H1 (cell line): ENCODE data around the gene ITGA5. TPM values are rescaled to one million over a fixed set of nuclear protein-coding genes. Genes with fewer than 3 reads are reported as not detected.

ENCODE experiments used
- CTCF ChIA-PET: fragments of 300-600 bp; sonication (Branson Sonifier 250); formaldehyde crosslinking; loops from one replicate; lab custom pipeline; 2021; ENCODE audit not compliant: partially characterized antibody; lab: Charles Lee
- POLR2A ChIA-PET: fragments of 300-600 bp; sonication (Branson Sonifier 250); formaldehyde crosslinking; loops from one replicate; lab custom pipeline; 2021; ENCODE audit warnings: inconsistent platforms; ENCODE audit not compliant: partially characterized antibody; lab: Charles Lee
- DNase-seq, 2 experiments: peaks; one replicate each; pipeline versions ENCODE4 v3.0.0 to v3.0.0-alpha.2; 2010 to 2022; ENCODE audit warnings: low spot score in 2 of 2, low read depth in 1 of 2, mixed read lengths in 1 of 2
- FAIRE-seq: peaks from 2 replicates; lab custom pipeline; 2011; peaks lifted over from hg19 to GRCh38; lab: Jason Lieb, UNC
- H2AFZ ChIP-seq: 2 replicates; pipeline ENCODE4 v1.8.1; 2012; ENCODE audit warnings: low read length, inconsistent platforms
- H2AK5ac ChIP-seq: 2 replicates; pipeline ENCODE4 v1.6.1; 2013; ENCODE audit warnings: low read depth, low read length
- H2BK120ac ChIP-seq: replicated peaks from 2 replicates; pipeline ENCODE3; 2013; ENCODE audit warnings: low read depth, low read length, inconsistent platforms
- H2BK12ac ChIP-seq: 2 replicates; pipeline ENCODE4 v1.6.1; 2013; ENCODE audit warnings: low read depth, low read length
- H2BK15ac ChIP-seq: 2 replicates; pipeline ENCODE4 v1.6.1; 2013; ENCODE audit warnings: low read length
- H2BK20ac ChIP-seq: 2 replicates; pipeline ENCODE4 v1.6.1; 2013; ENCODE audit warnings: low read length
- H2BK5ac ChIP-seq: 2 replicates; pipeline ENCODE4 v1.6.1; 2013; ENCODE audit warnings: low read depth, low read length
- H3K14ac ChIP-seq: 2 replicates; pipeline ENCODE4 v1.6.1; 2013; ENCODE audit warnings: inconsistent platforms; ENCODE audit not compliant: insufficient read length
- H3K18ac ChIP-seq: 2 replicates; pipeline ENCODE4 v1.6.1; 2013; ENCODE audit warnings: low read length; ENCODE audit errors: extremely low read depth
- H3K23ac ChIP-seq: 2 replicates; pipeline ENCODE4 v1.6.1; 2013; ENCODE audit warnings: inconsistent platforms; ENCODE audit not compliant: insufficient read length
- H3K23me2 ChIP-seq: 2 replicates; pipeline ENCODE4 v1.6.1; 2013; ENCODE audit warnings: low read depth, low read length
- H3K27ac ChIP-seq: 2 replicates; pipeline ENCODE4 v1.6.1; 2011; ENCODE audit warnings: low read depth, low read length, inconsistent platforms
- H3K27me3 ChIP-seq, 4 experiments: replicated peaks in 1 of 4; 1 replicate in 1 of 4; 2 replicates in 3 of 4; pipeline versions ENCODE4 v1.6.1 to v1.8.1; 2011 to 2013; ENCODE audit warnings: low read length in 3 of 4, mild to moderate bottlenecking in 3 of 4, inconsistent platforms in 2 of 4, mixed read lengths in 2 of 4, moderate library complexity in 1 of 4; ENCODE audit not compliant: control insufficient read depth in 3 of 4, insufficient read depth in 3 of 4; ENCODE audit errors: extremely low read depth in 1 of 4
- H3K36me3 ChIP-seq, 4 experiments: 2 replicates each; pipeline versions ENCODE4 v1.6.1 to v1.8.1; 2011 to 2013; ENCODE audit warnings: mild to moderate bottlenecking in 4 of 4, low read length in 3 of 4, moderate library complexity in 2 of 4, control low read depth in 1 of 4, inconsistent platforms in 1 of 4; ENCODE audit not compliant: insufficient read depth in 4 of 4, control insufficient read depth in 2 of 4
- H3K4ac ChIP-seq: replicated peaks from 2 replicates; pipeline ENCODE3; 2013; ENCODE audit warnings: low read length, low read depth, mixed read lengths, inconsistent platforms; ENCODE audit not compliant: insufficient read length
- H3K4me1 ChIP-seq, 4 experiments: replicated peaks in 1 of 4; 1 replicate in 1 of 4; 2 replicates in 3 of 4; pipeline versions ENCODE4 v1.6.1 to v1.8.1; 2011 to 2013; ENCODE audit warnings: low read length in 3 of 4, inconsistent platforms in 2 of 4, mixed read lengths in 1 of 4; ENCODE audit not compliant: insufficient read depth in 4 of 4, control insufficient read depth in 3 of 4
- H3K4me2 ChIP-seq, 2 experiments: 2 replicates each; pipeline versions ENCODE4 v1.6.1 to v1.8.1; 2011 to 2013; ENCODE audit warnings: low read depth in 2 of 2, low read length in 2 of 2, control low read depth in 1 of 2, inconsistent platforms in 1 of 2, mild to moderate bottlenecking in 1 of 2; ENCODE audit not compliant: insufficient read depth in 1 of 2
- H3K4me3 ChIP-seq, 4 experiments: fragments of 200-600, 300-600 bp in 1 of 4; sonication (generic), shearing (Covaris generic), sonication (Bioruptor Twin) in 1 of 4; 2 replicates each; pipeline versions ENCODE4 v1.5.1 to v1.8.1; 2011 to 2016; ENCODE audit warnings: low read length in 4 of 4, low read depth in 3 of 4, control low read depth in 2 of 4, inconsistent platforms in 2 of 4, mild to moderate bottlenecking in 2 of 4, mixed read lengths in 1 of 4, moderate library complexity in 1 of 4; ENCODE audit not compliant: insufficient read depth in 2 of 4; ENCODE audit errors: extremely low read depth in 1 of 4
- H3K56ac ChIP-seq: replicated peaks from 2 replicates; pipeline ENCODE3; 2013; ENCODE audit warnings: low read depth, mild to moderate bottlenecking, mixed read lengths, low read length, inconsistent platforms; ENCODE audit not compliant: insufficient read length
- H3K79me1 ChIP-seq: 2 replicates; pipeline ENCODE4 v1.6.1; 2013; ENCODE audit warnings: low read depth, low read length, control low read depth
- H3K79me2 ChIP-seq, 2 experiments: 2 replicates each; pipeline versions ENCODE4 v1.6.1 to v1.8.1; 2012 to 2013; ENCODE audit warnings: low read length in 2 of 2, mild to moderate bottlenecking in 2 of 2, inconsistent platforms in 1 of 2; ENCODE audit not compliant: insufficient read depth in 2 of 2, control insufficient read depth in 1 of 2
- H3K9ac ChIP-seq, 4 experiments: replicated peaks in 1 of 4; 1 replicate in 1 of 4; 2 replicates in 3 of 4; pipeline versions ENCODE4 v1.6.1 to v1.8.1; 2011 to 2013; ENCODE audit warnings: low read depth in 3 of 4, low read length in 3 of 4, control low read depth in 2 of 4, mild to moderate bottlenecking in 2 of 4, moderate library complexity in 2 of 4, inconsistent platforms in 1 of 4; ENCODE audit errors: extremely low read depth in 1 of 4
- H3K9me3 ChIP-seq, 2 experiments: 2 replicates each; pipeline versions ENCODE4 v1.6.1 to v1.8.1; 2012 to 2013; ENCODE audit warnings: mild to moderate bottlenecking in 2 of 2, moderate library complexity in 2 of 2, control low read depth in 1 of 2, inconsistent platforms in 1 of 2, low read depth in 1 of 2, low read length in 1 of 2, mixed read lengths in 1 of 2; ENCODE audit not compliant: insufficient read depth in 2 of 2
- H4K20me1 ChIP-seq, 2 experiments: replicated peaks in 1 of 2; 2 replicates each; pipeline versions ENCODE3 to v1.8.1; 2011 to 2013; ENCODE audit warnings: inconsistent platforms in 2 of 2, low read length in 2 of 2, mild to moderate bottlenecking in 1 of 2; ENCODE audit not compliant: insufficient read depth in 2 of 2, control insufficient read depth in 1 of 2
- H4K5ac ChIP-seq: 2 replicates; pipeline ENCODE4 v1.6.1; 2013; ENCODE audit warnings: low read length, low read depth, mixed read lengths, inconsistent platforms; ENCODE audit not compliant: insufficient read length
- H4K8ac ChIP-seq: 2 replicates; pipeline ENCODE4 v1.8.0; 2013; ENCODE audit warnings: mild to moderate bottlenecking, moderate library complexity, low read length, inconsistent platforms; ENCODE audit not compliant: insufficient read depth; ENCODE audit errors: extremely low read depth
- H4K91ac ChIP-seq: replicated peaks from 2 replicates; pipeline ENCODE3; 2013; ENCODE audit warnings: low read length, mixed read lengths, inconsistent platforms; ENCODE audit not compliant: insufficient read length
- EGR1 ChIP-seq: IDR thresholded peaks from 2 replicates; pipeline ENCODE4 v1.6.1; 2011; ENCODE audit warnings: low read depth, low read length, borderline replicate concordance
- EZH2 ChIP-seq: fragments of 200-600 bp; sonication (generic); IDR thresholded peaks from 2 replicates; pipeline ENCODE4 v1.7.1; 2012; ENCODE audit warnings: low read depth, mild to moderate bottlenecking, moderate library complexity, low read length, inconsistent platforms; ENCODE audit not compliant: severe bottlenecking
- FOSL1 ChIP-seq: IDR thresholded peaks from 2 replicates; pipeline ENCODE4 v1.6.1; 2011; ENCODE audit warnings: mild to moderate bottlenecking, low read depth, low read length, moderate library complexity; ENCODE audit not compliant: insufficient read depth
- MAFK ChIP-seq: IDR thresholded peaks from 2 replicates; pipeline ENCODE4 v1.6.1; 2012; ENCODE audit warnings: low read depth, mild to moderate bottlenecking, improper control_type of control experiment, low read length
- PHF8 ChIP-seq: fragments of 200-600 bp; sonication (generic); conservative IDR thresholded peaks from 2 replicates; pipeline ENCODE4 v1.7.1; 2012; ENCODE audit warnings: low read depth, mild to moderate bottlenecking, inconsistent platforms, low read length, moderate library complexity
- RFX5 ChIP-seq: IDR thresholded peaks from 2 replicates; pipeline ENCODE4 v1.6.1; 2011; ENCODE audit warnings: low read depth, low read length, improper control_type of control experiment, borderline replicate concordance
- RNF2 ChIP-seq: fragments of 200-900, 300-1000 bp; sonication (generic); IDR thresholded peaks from 2 replicates; pipeline ENCODE4 v1.7.1; 2016; ENCODE audit warnings: borderline replicate concordance, low read depth, mild to moderate bottlenecking, antibody characterized with exemption, low read length; ENCODE audit not compliant: poor library complexity, severe bottlenecking; ENCODE audit errors: missing control alignments
- SIN3A ChIP-seq, 2 experiments: IDR thresholded peaks in 1 of 2; conservative IDR thresholded peaks in 1 of 2; 2 replicates each; pipeline ENCODE4 v1.6.1; 2011 to 2012; ENCODE audit warnings: low read length in 2 of 2, improper control_type of control experiment in 1 of 2, low read depth in 1 of 2, mild to moderate bottlenecking in 1 of 2
- SP1 ChIP-seq: IDR thresholded peaks from 2 replicates; pipeline ENCODE4 v1.6.1; 2011; ENCODE audit warnings: low read depth, low read length
- WGBS, 2 experiments: shearing (Covaris generic) in 1 of 2; methylation state at CpG; one replicate each; pipeline versions ENCODE4 v1.1.6 to v1.1.7; 2013 to 2015; ENCODE audit warnings: low lambda C conversion rate in 2 of 2, mixed read lengths in 2 of 2, inconsistent platforms in 1 of 2, low coverage in 1 of 2, missing lambda C conversion rate in 1 of 2; ENCODE audit not compliant: insufficient replicate concordance in 2 of 2, insufficient coverage in 1 of 2, insufficient read length in 1 of 2; ENCODE audit errors: extremely low coverage in 1 of 2, missing lambda C conversion rate in 1 of 2; 5-methylcytosine and 5-hydroxymethylcytosine counted together
- polyA plus RNA-seq, 7 experiments: library from polyadenylated mRNA; depleted of rRNA in 3 of 7; stranded (reverse) in 5 of 7; unstranded in 2 of 7; fragments of >200 nt in 5 of 7; fragments of 200-250 nt in 2 of 7; gene quantifications; 1 replicate in 5 of 7; 2 replicates in 1 of 7; 4 replicates in 1 of 7; pipeline versions ENCODE4 v1.2.1 to v1.2.3, GENCODE V29; 2011 to 2013; ENCODE audit warnings: missing spikeins in 2 of 7, mixed read lengths in 2 of 7
- total RNA-seq: library from RNA; stranded (reverse); fragmentation: NEBNext Ultra II Directional; extraction: Animal tissue kit (Norgen Biotek cat#: 25700); gene quantifications from 2 replicates; pipeline ENCODE4 v1.2.1, GENCODE V29; 2021

The ITGA5 gene
- total and polyA plus RNA-seq, 2 of the 8 experiments (the other 6 are each of a cell fraction or from before 2014, with no cell fraction given): 11.6 to 19.4 TPM

- H3K9me3 ChIP-seq: no peaks in the 10 kb centered on the region
- no peaks in the 10 kb centered on the region for H3K23me2 ChIP-seq
- no peak overlapping the region for H3K4ac ChIP-seq
- H3K4me1 ChIP-seq: no peaks in the 10 kb centered on the region
- no peak overlapping the region for H4K91ac ChIP-seq
- DNase-seq (no peak), FAIRE-seq (no peak)
- no peaks in the 10 kb centered on the region for H3K79me1 ChIP-seq
- no peak overlapping the region for H3K4me3 ChIP-seq
- TF ChIP-seq RFX5 (no peak), SIN3A (conservative IDR thresholded peaks at IDR 0.05 in 1 of 2, IDR thresholded peaks at IDR 0.05 in 1 of 2; ENCODE audit: low read depth in 1 of 2, low read length in 2 of 2) (no peak), EGR1 (no peak), RNF2 (no peak), SP1 (no peak), EZH2 (no peak), FOSL1 (no peak), PHF8 (no peak), MAFK (no peak)
- ChIA-PET CTCF (interaction anchor here (0.6 to 26.1 kb wide), 7 partner anchors 9 to 159 kb away, joined by 3 to 742 read pairs (median 3); no protein-coding TSS in a partner anchor), POLR2A (no interaction called here)
- H2BK12ac ChIP-seq: no peak overlapping the region
- H4K5ac ChIP-seq: no peak overlapping the region
- no peak overlapping the region for H3K27ac ChIP-seq
- no peak overlapping the region for H2AK5ac ChIP-seq
- H2AFZ ChIP-seq: no peak overlapping the region
- no peak overlapping the region for H2BK120ac ChIP-seq
- no peak overlapping the region for H2BK20ac ChIP-seq
- no peak overlapping the region for H2BK5ac ChIP-seq
- H2BK15ac ChIP-seq: no peak overlapping the region
- no peak overlapping the region for H3K23ac ChIP-seq
- H4K8ac ChIP-seq: no peak overlapping the region
- no peaks in the 10 kb centered on the region for H3K79me2 ChIP-seq
- H3K56ac ChIP-seq: no peak overlapping the region
- no peaks in the 10 kb centered on the region for H3K36me3 ChIP-seq
- no peak overlapping the region for H3K14ac ChIP-seq
- H3K4me2 ChIP-seq: no peak overlapping the region
- 80% methylated on average over 1 of the region's 1 CpG; no CpG with 5 or more reads in 1 of the 2 experiments for WGBS, 2 experiments
- H3K9ac ChIP-seq: no peak overlapping the region
- no peak overlapping the region for H3K18ac ChIP-seq
- no peaks in the 10 kb centered on the region for H4K20me1 ChIP-seq
- H3K27me3 ChIP-seq: peaks cover 20 to 41% (median 35%) of the 10 kb centered on the region in 4 experiments
These were observed 23.9 kb upstream of the ITGA5 start for GRCh38 chr12:54442961-54443360.
